ENCODE data around the gene IFIH1. TPM values are rescaled to one million over a fixed set of nuclear protein-coding genes. Genes with fewer than 3 reads are reported as not detected.

IFIH1 gene
- total and polyA plus RNA-seq, 2 of the 8 experiments (the other 6 are each of a cell fraction or from before 2014, with no cell fraction given), result 0.32 to 2.0 TPM

DNA sequence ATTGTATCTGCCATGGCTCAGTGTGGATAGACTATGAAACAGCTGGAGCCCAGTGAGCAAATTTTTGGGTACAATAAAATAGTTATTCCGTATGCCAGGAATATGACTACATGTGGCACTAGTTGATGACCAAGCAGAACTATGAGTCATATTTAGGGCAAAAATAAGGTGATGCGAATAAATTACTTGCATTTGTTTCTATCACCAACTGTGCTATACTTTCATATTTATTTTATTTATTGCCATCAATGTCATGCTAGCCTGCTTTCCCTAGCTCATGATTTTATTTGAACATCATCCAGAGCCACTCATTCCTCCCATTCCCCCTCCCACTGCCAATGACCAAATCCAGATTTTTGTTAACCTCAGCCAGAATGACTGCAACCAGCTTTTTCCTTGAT, 61.9 kb downstream of the IFIH1 start (continued):
- no peak for TF ChIP-seq YY1 (IDR thresholded peaks at IDR 0.05; ENCODE audit: low read depth, low read length)
- TF ChIP-seq CEBPB (IDR thresholded peaks at IDR 0.05; ENCODE audit: low read depth, low read length), result no peak
- no peak for TF ChIP-seq PHF8 (conservative IDR thresholded peaks at IDR 0.05; ENCODE audit: low read depth, low read length)
- no peak for TF ChIP-seq TAF1 (IDR thresholded peaks at IDR 0.05; ENCODE audit: low read depth, low read length)

All from H1 (cell line).